HepG2 (cell line): ENCODE measurements around the gene STK36. TPM values are rescaled to one million over a fixed set of nuclear protein-coding genes. Genes with fewer than 3 reads are reported as not detected.

Experiments
- ATAC-seq: fragments of 200-7000 bp; cut with Tn5 transposase; 3 replicates; pipeline ENCODE4 v1.9.1; 2020; ENCODE audit warnings: mild to moderate bottlenecking, moderate library complexity
- BruUV-seq: library from RNA; stranded (reverse); fragments of 400-500 nt; replicated peaks from 2 replicates; lab custom pipeline; 2021; lab: Mats Ljungman, UMichigan
- CTCF ChIA-PET: fragments of 300-600 bp; formaldehyde crosslinking; extraction: SDS; loops from one replicate; lab custom pipeline; 2021; ENCODE audit warnings: low total read pairs, inconsistent platforms, low intra/inter-chr PET ratio; lab: Yijun Ruan, JAX
- POLR2A ChIA-PET: fragments of 350-600 bp; sonication (Branson Sonifier 250); formaldehyde crosslinking; loops from one replicate; lab custom pipeline; 2020; ENCODE audit warnings: antibody characterized with exemption, inconsistent platforms; lab: Yijun Ruan, JAX
- DNase-seq: peaks from one replicate; pipeline ENCODE4 v3.0.0-alpha.2; 2015; ENCODE audit warnings: low spot score
- FAIRE-seq: peaks from 3 replicates; lab custom pipeline; 2011; peaks lifted over from hg19 to GRCh38; lab: Jason Lieb, UNC
- H2AFZ ChIP-seq: one replicate; pipeline ENCODE4 v1.6.1; 2011; ENCODE audit warnings: low read length, inconsistent platforms
- H3K27ac ChIP-seq: fragments of 300-600 bp; 3 replicates; pipeline ENCODE4 v1.8.0; 2011; ENCODE audit warnings: mixed run types, mild to moderate bottlenecking, mixed read lengths, low read length, inconsistent platforms; ENCODE audit not compliant: insufficient read depth; ENCODE audit errors: extremely low read length
- H3K27me3 ChIP-seq, 2 experiments: fragments of 200-600 bp in 1 of 2; 2 replicates in 1 of 2; 3 replicates in 1 of 2; pipeline versions ENCODE4 v1.6.0 to v1.8.0; 2011; ENCODE audit warnings: low read length in 2 of 2, mild to moderate bottlenecking in 2 of 2, moderate library complexity in 2 of 2, inconsistent platforms in 1 of 2; ENCODE audit not compliant: insufficient read depth in 2 of 2, control insufficient read depth in 1 of 2
- H3K36me3 ChIP-seq, 2 experiments: fragments of 200-600 bp in 1 of 2; replicated peaks in 1 of 2; 2 replicates in 1 of 2; 3 replicates in 1 of 2; pipeline versions ENCODE4 v1.5.1 to v1.8.0; 2011; ENCODE audit warnings: low read length in 2 of 2, inconsistent platforms in 1 of 2; ENCODE audit not compliant: insufficient read depth in 2 of 2, control insufficient read depth in 1 of 2
- H3K4me1 ChIP-seq: 2 replicates; pipeline ENCODE4 v1.5.1; 2012; ENCODE audit warnings: low read length, inconsistent platforms; ENCODE audit not compliant: insufficient read depth
- H3K4me2 ChIP-seq: 2 replicates; pipeline ENCODE4 v1.6.0; 2011; ENCODE audit warnings: low read depth, low read length, inconsistent platforms
- H3K4me3 ChIP-seq, 3 experiments: fragments of 200-600 bp in 1 of 3; sonication (generic), shearing (Covaris generic) in 1 of 3; replicated peaks in 1 of 3; 2 replicates each; pipeline ENCODE4 v1.5.1; 2011 to 2016; ENCODE audit warnings: low read length in 3 of 3, inconsistent platforms in 2 of 3, low read depth in 2 of 3, mild to moderate bottlenecking in 2 of 3, control low read depth in 1 of 3, mixed read lengths in 1 of 3; ENCODE audit not compliant: insufficient read depth in 1 of 3
- H3K79me2 ChIP-seq: one replicate; pipeline ENCODE4 v1.6.1; 2011; ENCODE audit warnings: low read length, inconsistent platforms; ENCODE audit not compliant: insufficient read depth
- H3K9ac ChIP-seq: 2 replicates; pipeline ENCODE4 v1.6.0; 2011; ENCODE audit warnings: mild to moderate bottlenecking, low read depth, low read length, inconsistent platforms; ENCODE audit not compliant: insufficient read depth
- H3K9me3 ChIP-seq: 2 replicates; pipeline ENCODE4 v1.5.1; 2012; ENCODE audit warnings: mild to moderate bottlenecking, low read length
- H4K20me1 ChIP-seq: 2 replicates; pipeline ENCODE4 v1.6.0; 2011; ENCODE audit warnings: inconsistent platforms, mild to moderate bottlenecking, low read length, moderate library complexity; ENCODE audit not compliant: insufficient read depth
- EED ChIP-seq: sonication (generic); formaldehyde crosslinking; IDR thresholded peaks from 2 replicates; pipeline ENCODE4 v1.5.0; 2020; ENCODE audit warnings: mild to moderate bottlenecking, missing genetic modification reagents
- GPN1 ChIP-seq: sonication (generic); formaldehyde crosslinking; IDR thresholded peaks from 2 replicates; pipeline ENCODE4 v1.5.1; 2020; ENCODE audit warnings: missing genetic modification reagents, borderline replicate concordance
- MED8 ChIP-seq: sonication (generic); formaldehyde crosslinking; IDR thresholded peaks from 2 replicates; pipeline ENCODE4 v1.8.1; 2023; ENCODE audit warnings: mild to moderate bottlenecking, missing genetic modification reagents; ENCODE audit not compliant: insufficient replicate concordance
- MLXIP ChIP-seq: sonication (generic); formaldehyde crosslinking; IDR thresholded peaks from 2 replicates; pipeline ENCODE4 v1.9.0; 2021; ENCODE audit warnings: missing genetic modification reagents, borderline replicate concordance
- RFX5 ChIP-seq: IDR thresholded peaks from 2 replicates; pipeline ENCODE4 v1.6.1; 2011; ENCODE audit warnings: low read depth, low read length, improper control_type of control experiment
- SALL2 ChIP-seq: sonication (generic); formaldehyde crosslinking; IDR thresholded peaks from 2 replicates; pipeline ENCODE4 v1.8.1; 2023; ENCODE audit warnings: mild to moderate bottlenecking, missing genetic modification reagents, inconsistent platforms
- SMAD1 ChIP-seq: sonication (generic); formaldehyde crosslinking; IDR thresholded peaks from 2 replicates; pipeline ENCODE4 v1.4.0; 2020; ENCODE audit warnings: missing genetic modification reagents, low read depth, mild to moderate bottlenecking, borderline replicate concordance
- SRY ChIP-seq: sonication (generic); formaldehyde crosslinking; IDR thresholded peaks from 2 replicates; pipeline ENCODE4 v1.8.0; 2022; ENCODE audit warnings: mild to moderate bottlenecking, missing genetic modification reagents
- TRIM22 ChIP-seq: fragments of 450-650 bp; IDR thresholded peaks from 2 replicates; pipeline ENCODE4 v1.6.1; 2017
- ZNF556 ChIP-seq: sonication (generic); formaldehyde crosslinking; IDR thresholded peaks from 2 replicates; pipeline ENCODE4 v1.4.0; 2020; ENCODE audit warnings: mild to moderate bottlenecking, missing genetic modification reagents, borderline replicate concordance
- ZNF577 ChIP-seq: sonication (generic); formaldehyde crosslinking; IDR thresholded peaks from 2 replicates; pipeline ENCODE4 v1.4.0; 2020; ENCODE audit warnings: mild to moderate bottlenecking, low read depth, missing genetic modification reagents, borderline replicate concordance
- ZNF713 ChIP-seq: sonication (generic); formaldehyde crosslinking; IDR thresholded peaks from 2 replicates; pipeline ENCODE4 v1.4.0; 2020; ENCODE audit warnings: mild to moderate bottlenecking, missing genetic modification reagents
- ZNF775 ChIP-seq: sonication (generic); formaldehyde crosslinking; IDR thresholded peaks from 2 replicates; pipeline ENCODE4 v1.4.0; 2020; ENCODE audit warnings: missing genetic modification reagents, mild to moderate bottlenecking, moderate library complexity, borderline replicate concordance
- ZNF879 ChIP-seq: sonication (generic); formaldehyde crosslinking; IDR thresholded peaks from 2 replicates; pipeline ENCODE4 v1.8.1; 2023; ENCODE audit warnings: missing genetic modification reagents
- WGBS: methylation state at CpG from one replicate; pipeline ENCODE4 v1.1.6; 2017; ENCODE audit warnings: low lambda C conversion rate; 5-methylcytosine and 5-hydroxymethylcytosine counted together
- in situ Hi-C: cut with HindIII; loops from 2 replicates; pipeline ENCODE4 v1.10.0; 2017; ENCODE audit warnings: low pct_unique_long_range_greater_than_20kb; ENCODE audit not compliant: extremely low pct_ligation_motif_present
- intact Hi-C: fragments of 100-400 bp; cut with micrococcal nuclease; formaldehyde crosslinking; loops from one replicate; pipeline ENCODE4 v1.10.0; 2022; ENCODE audit not compliant: unreplicated experiment
- polyA plus RNA-seq, 8 experiments: library from polyadenylated mRNA; depleted of rRNA in 3 of 8; stranded (reverse) in 7 of 8; unstranded in 1 of 8; fragments of >200 nt; fragmentation: Illumina TruSeq in 4 of 8; extraction: Trizol in 4 of 8; gene quantifications; 2 replicates each; pipeline versions ENCODE4 v1.2.1 to v1.2.3, GENCODE V29; 2011 to 2016; ENCODE audit warnings: low read depth in 4 of 8, missing spikeins in 1 of 8, mixed read lengths in 1 of 8; ENCODE audit not compliant: insufficient read depth in 1 of 8
- total RNA-seq, 5 experiments: library from RNA; depleted of rRNA; stranded (reverse); fragments of >200 nt; fragmentation: Illumina TruSeq; extraction: Trizol; gene quantifications; 2 replicates each; pipeline ENCODE4 v1.2.3, GENCODE V29; 2016; ENCODE audit warnings: low read depth in 1 of 5

The STK36 gene
- total and polyA plus RNA-seq, 2 of the 13 experiments (the other 11 are each of a cell fraction or from before 2014, with no cell fraction given) = 45.9 to 83.5 TPM

GRCh38 chr2:218664653-218665052 is 7.2 kb upstream of the STK36 start:
- CTCF ChIA-PET = no interaction called here
- POLR2A ChIA-PET = no interaction called here
- FAIRE-seq (no peak), ATAC-seq (no peak), DNase-seq (no peak)
- Histone ChIP-seq H3K27me3 (no peaks in the 10 kb centered on the region; a peak in 1 of 5 replicates), H3K9ac (no peak overlapping the region), H3K9me3 (no peaks in the 10 kb centered on the region), H3K79me2 (peaks cover 12% of the 10 kb centered on the region), H3K4me3 (no peak overlapping the region), H2AFZ (no peak overlapping the region), H3K27ac (no peak overlapping the region), H3K4me2 (no peak overlapping the region)
- WGBS = 97% methylated on average over 7 of the region's 7 CpGs
- no TSS peak for BruUV-seq
- intact Hi-C loops = no loop called here
- TF ChIP-seq EED = no peak
- no peak for TF ChIP-seq MED8 (CRISPR knock-in tag)
- no peak for TF ChIP-seq ZNF713 (CRISPR knock-in tag)
- no peak for TF ChIP-seq ZNF879 (CRISPR knock-in tag)
- TF ChIP-seq SALL2 (CRISPR knock-in tag) = no peak
- no peak for TF ChIP-seq TRIM22
- TF ChIP-seq ZNF577 = no peak
- TF ChIP-seq GPN1 (CRISPR knock-in tag) = no peak
- TF ChIP-seq ZNF775 (CRISPR knock-in tag) = no peak
- TF ChIP-seq RFX5 = no peak
- TF ChIP-seq SRY = no peak
- no peak for TF ChIP-seq SMAD1 (CRISPR knock-in tag)
- no peak for TF ChIP-seq MLXIP
- TF ChIP-seq ZNF556 (CRISPR knock-in tag) = no peak
- TF ChIP-seq, all 625 proteins: peak for 0
- Histone ChIP-seq H3K36me3 (peaks cover 33 to 69% of the 10 kb centered on the region in 2 experiments), H3K4me1 (peaks cover 11% of the 10 kb centered on the region), H4K20me1 (no peaks in the 10 kb centered on the region)
- in situ Hi-C loops = no loop called here
